OCI-LY1 (cell line): ENCODE measurements around the gene FHOD3.

Experiments
- H2AFZ ChIP-seq: fragments of 200-600 bp; sonication (generic), shearing (Covaris generic); 2 replicates; pipeline ENCODE4 v1.6.0; 2014; ENCODE audit warnings: antibody characterized with exemption, mild to moderate bottlenecking, low read length
- H3F3A ChIP-seq: fragments of 200-600 bp; sonication (generic), shearing (Covaris generic); 2 replicates; pipeline ENCODE4 v1.6.0; 2014; ENCODE audit warnings: mild to moderate bottlenecking, antibody characterized with exemption, low read length, moderate library complexity; ENCODE audit not compliant: insufficient read depth
- H3K27ac ChIP-seq: fragments of 200-600 bp; sonication (generic); 2 replicates; pipeline ENCODE4 v1.5.1; 2014; ENCODE audit warnings: low read length, mixed run types, mild to moderate bottlenecking, low read depth; ENCODE audit not compliant: poor library complexity, severe bottlenecking
- H3K27me3 ChIP-seq: fragments of 200-600 bp; sonication (generic); 2 replicates; pipeline ENCODE4 v1.6.0; 2014; ENCODE audit warnings: antibody characterized with exemption, mild to moderate bottlenecking, low read length, moderate library complexity; ENCODE audit not compliant: insufficient read depth
- H3K36me3 ChIP-seq: fragments of 200-600 bp; sonication (generic); 2 replicates; pipeline ENCODE4 v1.6.1; 2014; ENCODE audit warnings: mild to moderate bottlenecking, antibody characterized with exemption, low read length, moderate library complexity, mixed read lengths; ENCODE audit not compliant: insufficient read depth
- H3K4me1 ChIP-seq: fragments of 200-600 bp; sonication (generic); 2 replicates; pipeline ENCODE4 v1.5.1; 2014; ENCODE audit warnings: mild to moderate bottlenecking, low read length, moderate library complexity; ENCODE audit not compliant: insufficient read depth, severe bottlenecking
- H3K4me2 ChIP-seq: fragments of 200-600 bp; sonication (generic), shearing (Covaris generic); 2 replicates; pipeline ENCODE4 v1.6.1; 2014; ENCODE audit warnings: low read length
- H3K4me3 ChIP-seq: fragments of 200-600 bp; sonication (generic); 2 replicates; pipeline ENCODE4 v1.5.1; 2014; ENCODE audit warnings: low read length, low read depth, mild to moderate bottlenecking, mixed read lengths; ENCODE audit not compliant: poor library complexity, severe bottlenecking
- H3K79me2 ChIP-seq: fragments of 200-600 bp; shearing (Covaris generic); 2 replicates; pipeline ENCODE4 v1.6.1; 2016; ENCODE audit warnings: mixed run types, low read length, mixed read lengths; ENCODE audit not compliant: insufficient read depth
- H3K9ac ChIP-seq: fragments of 200-600 bp; sonication (generic), shearing (Covaris generic); 2 replicates; pipeline ENCODE4 v1.6.1; 2014; ENCODE audit warnings: mild to moderate bottlenecking, low read length, mixed read lengths
- H3K9me2 ChIP-seq: fragments of 200-600 bp; sonication (generic), shearing (Covaris generic); 2 replicates; pipeline ENCODE4 v1.6.1; 2014; ENCODE audit warnings: low read depth, mild to moderate bottlenecking, low read length, mixed read lengths
- H3K9me3 ChIP-seq: fragments of 200-600 bp; shearing (Covaris generic); 2 replicates; pipeline ENCODE4 v1.6.1; 2014; ENCODE audit warnings: low read length, mixed read lengths
- H4K20me1 ChIP-seq: fragments of 200-600 bp; sonication (generic), shearing (Covaris generic); 2 replicates; pipeline ENCODE4 v1.6.0; 2016; ENCODE audit warnings: mild to moderate bottlenecking, low read length; ENCODE audit not compliant: insufficient read depth
- CTCF ChIP-seq: fragments of 200-600 bp; sonication (generic), shearing (Covaris generic); IDR thresholded peaks from 2 replicates; pipeline ENCODE4 v1.5.1; 2017; ENCODE audit warnings: mild to moderate bottlenecking, antibody characterized with exemption, low read length, moderate library complexity, mixed read lengths
- EZH2 ChIP-seq: fragments of 200-600 bp; sonication (generic), shearing (Covaris generic); IDR thresholded peaks from 2 replicates; pipeline ENCODE4 v1.8.0; 2017; ENCODE audit warnings: borderline replicate concordance, mixed run types, mild to moderate bottlenecking, antibody characterized with exemption, low read length, moderate library complexity, mixed read lengths

Gene FHOD3

GRCh38 chr18:36372903-36373311 is 75.4 kb downstream of the FHOD3 start:
- Histone ChIP-seq H3K27ac (no peak overlapping the region), H3K27me3 (0 out of 2 replicates have a peak, but pooled peaks cover 4% of the 10 kb centered on the region), H2AFZ (no peak overlapping the region), H4K20me1 (no peaks in the 10 kb centered on the region), H3K4me3 (no peak overlapping the region), H3K9me2 (no peaks in the 10 kb centered on the region), H3K4me2 (no peak overlapping the region), H3K4me1 (no peaks in the 10 kb centered on the region), H3K9me3 (no peaks in the 10 kb centered on the region), H3F3A (no peaks in the 10 kb centered on the region), H3K36me3 (no peaks in the 10 kb centered on the region), H3K9ac (no peak overlapping the region), H3K79me2 (no peaks in the 10 kb centered on the region)
- TF ChIP-seq EZH2 (no peak), CTCF (no peak)

GRCh38 chr18:36374262-36374661 is 76.7 kb downstream of the FHOD3 start:
- no peak for TF ChIP-seq CTCF
- no peak for TF ChIP-seq EZH2
- Histone ChIP-seq H3K79me2 (no peaks in the 10 kb centered on the region), H3K9me3 (no peaks in the 10 kb centered on the region), H2AFZ (no peak overlapping the region), H3K36me3 (no peaks in the 10 kb centered on the region), H3K4me2 (no peak overlapping the region), H3K9ac (no peak overlapping the region), H3K27me3 (0 out of 2 replicates have a peak, but pooled peaks cover 4% of the 10 kb centered on the region), H3F3A (no peaks in the 10 kb centered on the region), H3K27ac (no peak overlapping the region), H3K4me1 (no peaks in the 10 kb centered on the region), H3K4me3 (no peak overlapping the region), H3K9me2 (no peaks in the 10 kb centered on the region), H4K20me1 (no peaks in the 10 kb centered on the region)

DNA sequence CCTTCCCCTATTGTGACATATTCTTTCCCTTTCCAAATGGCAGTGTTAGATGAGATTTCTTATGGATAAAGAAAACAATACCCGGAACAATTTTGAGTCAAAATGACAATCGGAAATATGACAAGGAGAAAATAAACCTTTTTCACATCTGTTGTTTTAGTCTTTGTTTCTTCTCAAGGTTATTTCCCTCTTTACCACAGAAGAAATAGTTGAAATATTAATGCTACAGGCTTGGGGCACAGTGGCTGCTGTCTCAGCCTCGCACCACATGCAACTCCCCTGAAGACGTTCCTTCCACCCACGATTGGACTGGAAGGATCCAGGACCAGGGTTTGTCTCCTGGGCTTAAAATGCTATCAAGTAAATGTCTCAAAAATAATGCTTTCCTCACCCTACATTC is 77.6 kb downstream of the FHOD3 start:
- TF ChIP-seq CTCF (no peak), EZH2 (no peak)
- 0 out of 2 replicates have a peak, but pooled peaks cover 4% of the 10 kb centered on the region for H3K27me3 ChIP-seq
- H3K36me3 ChIP-seq = no peaks in the 10 kb centered on the region

More for the DNA sequence above, 77.6 kb downstream of the FHOD3 start:
- Histone ChIP-seq H3K4me1 (no peaks in the 10 kb centered on the region), H3K79me2 (no peaks in the 10 kb centered on the region), H3K9me2 (no peaks in the 10 kb centered on the region), H4K20me1 (no peaks in the 10 kb centered on the region), H3K4me2 (no peak overlapping the region), H3K9me3 (no peaks in the 10 kb centered on the region), H3F3A (no peaks in the 10 kb centered on the region), H3K4me3 (no peak overlapping the region), H3K9ac (no peak overlapping the region), H2AFZ (no peak overlapping the region), H3K27ac (no peak overlapping the region)
